ENCODE data around the gene PPIL6.

PPIL6 gene

GRCh38 chr6:109342506-109342905 is 97.9 kb downstream of the PPIL6 start:
- Histone ChIP-seq H3K9ac (ENCODE audit: low read length) (no peak overlapping the region), H3K4ac (ENCODE audit: low read depth, low read length) (no peak overlapping the region), H2AFZ (ENCODE audit: insufficient read depth, low read length, poor library complexity) (no peak overlapping the region), H3K4me1 (ENCODE audit: control insufficient read depth in 1 of 2, insufficient read depth in 2 of 2, low read length in 2 of 2) (peaks cover 15 to 31% of the 10 kb centered on the region in 2 experiments), H3K14ac (ENCODE audit: low read length) (peak overlapping the region; percentile 53), H2BK12ac (ENCODE audit: low read length) (peak overlapping the region; percentile 46), H3K18ac (ENCODE audit: low read length) (no peak overlapping the region), H2BK5ac (ENCODE audit: low read depth, low read length, poor library complexity) (no peak overlapping the region), H3K27me3 (ENCODE audit: insufficient read depth, low read length) (no peaks in the 10 kb centered on the region), H4K12ac (ENCODE audit: low read depth, low read length) (no peak overlapping the region), H3K27ac (ENCODE audit: low read depth, low read length) (no peak overlapping the region), H3K4me2 (ENCODE audit: low read length) (no peak overlapping the region), H3K23ac (ENCODE audit: low read length) (no peak overlapping the region), H3K9me3 (ENCODE audit: insufficient read depth, low read depth, low read length) (no peaks in the 10 kb centered on the region), H3K79me2 (ENCODE audit: control insufficient read depth, insufficient read depth, low read length, poor library complexity) (peaks cover 2% of the 10 kb centered on the region), H3K4me3 (ENCODE audit: low read depth, low read length) (no peak overlapping the region), H3K36me3 (ENCODE audit: control insufficient read depth in 1 of 2, insufficient read depth in 2 of 2, low read length in 2 of 2) (no peaks in the 10 kb centered on the region), H4K91ac (ENCODE audit: low read depth, low read length) (peak overlapping the region; percentile 63), H4K8ac (ENCODE audit: low read depth, low read length) (no peak overlapping the region), H2AK5ac (ENCODE audit: low read length) (peak overlapping the region; percentile 72), H3K79me1 (ENCODE audit: low read length) (peaks cover 15% of the 10 kb centered on the region), H2BK120ac (ENCODE audit: insufficient read depth, low read length, poor library complexity) (peak overlapping the region; percentile 10)
- WGBS (ENCODE audit: extremely low coverage, insufficient coverage, insufficient read length): no CpG with 5 or more reads among the region's 5 CpGs
- DNase-seq: peak in 1 of 2 donors; percentile 53

GRCh38 chr6:109340811-109341210 is 99.6 kb downstream of the PPIL6 start:
- Histone ChIP-seq H3K27ac (ENCODE audit: low read depth, low read length) (no peak overlapping the region), H4K12ac (ENCODE audit: low read depth, low read length) (no peak overlapping the region), H3K9me3 (ENCODE audit: insufficient read depth, low read depth, low read length) (no peaks in the 10 kb centered on the region), H2AK5ac (ENCODE audit: low read length) (no peak overlapping the region), H3K18ac (ENCODE audit: low read length) (peak overlapping the region; percentile 5), H3K4me1 (ENCODE audit: control insufficient read depth in 1 of 2, insufficient read depth in 2 of 2, low read length in 2 of 2) (peaks cover 15 to 28% of the 10 kb centered on the region in 2 experiments), H3K79me1 (ENCODE audit: low read length) (peaks cover 11% of the 10 kb centered on the region), H2BK5ac (ENCODE audit: low read depth, low read length, poor library complexity) (no peak overlapping the region), H3K14ac (ENCODE audit: low read length) (no peak overlapping the region), H2AFZ (ENCODE audit: insufficient read depth, low read length, poor library complexity) (no peak overlapping the region), H3K4ac (ENCODE audit: low read depth, low read length) (no peak overlapping the region), H3K79me2 (ENCODE audit: control insufficient read depth, insufficient read depth, low read length, poor library complexity) (no peaks in the 10 kb centered on the region), H3K27me3 (ENCODE audit: insufficient read depth, low read length) (no peaks in the 10 kb centered on the region), H2BK120ac (ENCODE audit: insufficient read depth, low read length, poor library complexity) (no peak overlapping the region), H3K4me3 (ENCODE audit: low read depth, low read length) (no peak overlapping the region), H4K8ac (ENCODE audit: low read depth, low read length) (no peak overlapping the region), H3K4me2 (ENCODE audit: low read length) (no peak overlapping the region), H4K91ac (ENCODE audit: low read depth, low read length) (no peak overlapping the region), H3K36me3 (ENCODE audit: control insufficient read depth in 1 of 2, insufficient read depth in 2 of 2, low read length in 2 of 2) (no peaks in the 10 kb centered on the region), H3K9ac (ENCODE audit: low read length) (no peak overlapping the region), H3K23ac (ENCODE audit: low read length) (no peak overlapping the region), H2BK12ac (ENCODE audit: low read length) (no peak overlapping the region)
- WGBS (ENCODE audit: extremely low coverage, insufficient coverage, insufficient read length): no CpG with 5 or more reads among the region's 4 CpGs
- no peak for DNase-seq
